Neuron (in vitro differentiated cells): ENCODE measurements around the gene ABRAXAS1.
A peak's percentile ranks its signal among the peaks of the same experiment; 100 is the strongest.

ENCODE experiments used
- H2AFZ ChIP-seq: one replicate; pipeline ENCODE4 v1.6.1; 2013; ENCODE audit warnings: low read depth, mild to moderate bottlenecking, inconsistent platforms, low read length, moderate library complexity
- H3K27me3 ChIP-seq: one replicate; pipeline ENCODE4 v1.6.1; 2013; ENCODE audit warnings: low read length; ENCODE audit not compliant: insufficient read depth
- H3K36me3 ChIP-seq: one replicate; pipeline ENCODE4 v1.6.1; 2013; ENCODE audit warnings: low read length; ENCODE audit not compliant: insufficient read depth
- H3K4me1 ChIP-seq: one replicate; pipeline ENCODE4 v1.6.1; 2013; ENCODE audit warnings: low read length; ENCODE audit not compliant: insufficient read depth
- H3K4me3 ChIP-seq: 2 replicates; pipeline ENCODE4 v1.5.1; 2013; ENCODE audit warnings: mild to moderate bottlenecking, low read length, moderate library complexity
- H3K9me3 ChIP-seq: one replicate; pipeline ENCODE4 v1.6.1; 2013; ENCODE audit warnings: low read length

ABRAXAS1 gene

DNA sequence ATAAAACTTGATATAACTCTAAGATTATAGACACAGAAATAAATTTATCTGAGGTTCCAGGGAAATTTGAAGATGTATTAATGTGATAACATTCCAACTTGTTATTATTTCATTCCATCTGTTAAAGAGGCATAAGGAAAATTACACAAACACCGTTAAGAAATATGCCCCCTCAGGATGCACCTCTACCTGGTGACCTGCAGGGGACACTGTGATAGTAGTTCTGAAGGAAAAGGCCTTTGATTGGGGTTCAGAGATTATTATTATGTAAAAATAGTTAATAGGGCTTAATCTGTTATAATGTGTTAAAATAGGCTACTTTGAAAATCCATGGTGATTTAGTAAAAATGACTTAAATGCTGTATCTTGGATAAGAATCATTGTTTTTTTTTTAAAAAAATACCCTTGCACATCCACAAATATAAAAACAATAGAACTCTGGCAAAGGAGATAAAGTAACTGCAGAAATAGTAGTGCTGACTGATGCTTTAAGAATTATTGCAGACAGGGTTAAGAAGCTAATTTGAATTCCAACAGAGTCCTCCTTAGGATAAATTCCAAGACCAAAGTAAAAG is 6.1 kb upstream of the ABRAXAS1 start:
- no peak overlapping the region for H2AFZ ChIP-seq
- H3K9me3 ChIP-seq: no peaks in the 10 kb centered on the region
- no peaks in the 10 kb centered on the region for H3K4me1 ChIP-seq
- H3K27me3 ChIP-seq: peaks cover 4% of the 10 kb centered on the region
- H3K4me3 ChIP-seq: no peak overlapping the region
- no peaks in the 10 kb centered on the region for H3K36me3 ChIP-seq

DNA sequence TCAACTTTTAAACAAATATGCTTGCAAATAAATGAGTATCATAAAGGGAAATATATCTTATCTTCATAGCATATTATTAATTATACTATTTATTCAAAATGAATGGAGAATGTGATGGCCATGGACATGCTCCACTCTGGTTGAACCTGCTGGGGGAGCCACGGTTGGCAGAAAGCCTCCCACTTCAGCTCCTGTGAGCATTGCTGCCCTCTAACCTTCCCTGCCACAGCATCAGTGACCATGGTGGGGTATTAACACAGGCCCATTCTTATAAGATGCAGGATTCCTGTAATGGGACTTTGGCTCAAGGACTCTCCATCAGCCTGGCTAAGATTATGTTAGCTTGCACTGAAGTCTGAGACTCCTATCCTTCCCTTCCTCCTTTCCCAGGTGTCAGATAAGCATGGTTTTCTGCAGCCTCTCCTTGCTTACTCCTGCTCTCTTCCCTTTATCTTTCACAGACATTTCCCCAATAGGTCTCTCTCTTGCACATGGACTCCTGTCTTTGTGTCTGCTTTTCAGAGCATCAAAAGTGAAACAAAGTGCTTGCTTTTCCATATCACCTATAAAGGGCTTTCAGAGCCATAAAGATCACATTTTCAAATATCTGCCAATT is 4.9 kb upstream of the ABRAXAS1 start:
- Histone ChIP-seq H3K27me3 (peaks cover 4% of the 10 kb centered on the region), H3K4me3 (no peak overlapping the region), H3K36me3 (no peaks in the 10 kb centered on the region), H2AFZ (no peak overlapping the region), H3K4me1 (peaks cover 5% of the 10 kb centered on the region), H3K9me3 (no peaks in the 10 kb centered on the region)

DNA sequence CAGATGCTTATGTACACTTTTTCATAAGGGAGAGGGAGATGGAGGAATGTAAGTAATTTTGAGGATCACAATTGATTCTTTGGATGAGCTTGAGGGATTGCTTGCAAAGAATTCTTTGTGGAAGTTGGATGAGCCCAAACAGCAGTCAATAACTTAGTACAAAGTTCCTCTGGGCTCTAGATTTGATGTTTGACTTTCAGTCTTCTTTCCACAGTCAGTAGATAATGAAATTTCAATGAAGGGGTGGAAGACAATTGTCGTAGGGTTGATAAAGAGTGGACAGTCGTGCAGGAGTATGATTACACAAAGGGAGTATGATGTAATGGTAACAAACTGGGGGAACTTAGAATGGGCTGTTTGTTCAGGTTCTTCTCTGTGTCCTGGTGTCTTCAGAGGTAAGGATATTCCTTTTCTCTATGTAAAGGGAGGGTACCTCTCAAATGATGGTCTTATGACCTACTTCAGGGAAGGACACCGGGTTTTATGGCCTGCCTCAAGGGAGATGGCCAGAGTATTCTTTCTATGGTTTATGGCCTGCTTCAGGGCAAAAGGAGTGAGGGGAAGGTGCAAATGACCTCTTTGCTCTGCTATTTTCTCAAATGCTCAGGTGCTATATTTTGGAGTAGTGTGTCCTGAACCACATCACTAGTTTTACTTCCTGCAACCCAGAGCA is 1.7 kb upstream of the ABRAXAS1 start:
- H3K9me3 ChIP-seq: no peaks in the 10 kb centered on the region
- H2AFZ ChIP-seq: no peak overlapping the region
- H3K4me3 ChIP-seq: no peak overlapping the region
- H3K36me3 ChIP-seq: no peaks in the 10 kb centered on the region
- H3K27me3 ChIP-seq: no peaks in the 10 kb centered on the region
- peaks cover 5% of the 10 kb centered on the region for H3K4me1 ChIP-seq

DNA sequence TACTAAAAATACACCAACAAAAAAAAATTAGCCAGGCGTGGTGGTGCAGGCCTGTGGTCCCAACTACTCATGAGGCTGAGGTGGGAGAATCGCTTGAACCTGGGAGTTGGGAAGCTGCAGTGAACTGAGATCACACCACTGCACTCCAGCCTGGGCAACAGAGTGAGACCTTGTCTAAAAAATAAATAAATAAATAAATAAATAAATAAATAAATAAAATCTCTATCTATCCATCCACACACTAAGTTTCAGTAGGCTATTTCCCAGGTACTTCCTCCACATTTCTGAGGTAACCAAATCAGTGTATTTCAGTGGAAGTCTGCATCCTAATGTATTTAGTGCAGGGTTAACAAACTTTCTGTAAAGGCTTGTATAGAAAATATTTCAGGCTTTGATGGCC is 10.9 kb downstream of the ABRAXAS1 start:
- Histone ChIP-seq H3K36me3 (peaks cover 6% of the 10 kb centered on the region), H3K4me1 (no peaks in the 10 kb centered on the region), H2AFZ (no peak overlapping the region), H3K27me3 (no peaks in the 10 kb centered on the region), H3K9me3 (no peaks in the 10 kb centered on the region), H3K4me3 (no peak overlapping the region)

DNA sequence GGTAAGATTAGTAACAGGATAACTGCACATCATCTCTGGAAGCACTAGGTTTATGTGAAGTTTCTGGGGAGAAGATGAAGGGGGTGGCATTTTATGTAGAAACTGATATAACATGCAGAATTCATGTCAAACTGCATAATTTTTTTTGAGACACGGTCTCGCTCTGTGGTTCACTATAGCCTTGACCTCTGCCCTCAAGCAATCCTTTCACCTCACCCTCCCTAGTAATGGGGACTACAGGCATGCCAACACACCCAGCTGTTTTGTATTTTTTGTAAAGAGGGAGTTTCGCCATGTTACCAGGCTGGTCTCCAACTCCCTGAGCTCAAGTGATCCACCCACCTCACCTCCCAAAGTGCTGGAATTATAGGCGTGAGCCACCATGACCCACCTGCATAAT is 11.5 kb downstream of the ABRAXAS1 start:
- Histone ChIP-seq H3K36me3 (peaks cover 10% of the 10 kb centered on the region), H3K27me3 (no peaks in the 10 kb centered on the region), H2AFZ (no peak overlapping the region), H3K9me3 (no peaks in the 10 kb centered on the region), H3K4me1 (no peaks in the 10 kb centered on the region), H3K4me3 (no peak overlapping the region)

DNA sequence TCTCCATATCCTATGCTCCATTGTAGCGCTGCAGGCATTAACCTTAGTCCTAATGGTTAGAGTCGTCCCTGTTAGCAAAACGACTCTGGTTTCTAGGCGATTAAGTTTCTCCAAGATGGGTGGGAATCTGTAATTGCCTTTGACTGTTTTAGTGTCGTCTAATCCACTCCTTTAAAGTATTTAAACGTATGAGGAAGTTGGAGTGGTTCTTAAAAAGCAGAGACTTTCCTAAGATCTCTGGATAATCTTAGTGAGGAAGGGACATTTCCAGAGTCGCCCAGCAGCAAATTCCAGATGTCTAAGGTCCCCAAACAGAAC is 28.8 kb downstream of the ABRAXAS1 start:
- H3K4me1 ChIP-seq: peaks cover 23% of the 10 kb centered on the region
- H3K27me3 ChIP-seq: no peaks in the 10 kb centered on the region
- H3K4me3 ChIP-seq: peak overlapping the region; percentile 90
- no peaks in the 10 kb centered on the region for H3K9me3 ChIP-seq
- H3K36me3 ChIP-seq: peaks cover 50% of the 10 kb centered on the region
- H2AFZ ChIP-seq: peak overlapping the region; percentile 15

DNA sequence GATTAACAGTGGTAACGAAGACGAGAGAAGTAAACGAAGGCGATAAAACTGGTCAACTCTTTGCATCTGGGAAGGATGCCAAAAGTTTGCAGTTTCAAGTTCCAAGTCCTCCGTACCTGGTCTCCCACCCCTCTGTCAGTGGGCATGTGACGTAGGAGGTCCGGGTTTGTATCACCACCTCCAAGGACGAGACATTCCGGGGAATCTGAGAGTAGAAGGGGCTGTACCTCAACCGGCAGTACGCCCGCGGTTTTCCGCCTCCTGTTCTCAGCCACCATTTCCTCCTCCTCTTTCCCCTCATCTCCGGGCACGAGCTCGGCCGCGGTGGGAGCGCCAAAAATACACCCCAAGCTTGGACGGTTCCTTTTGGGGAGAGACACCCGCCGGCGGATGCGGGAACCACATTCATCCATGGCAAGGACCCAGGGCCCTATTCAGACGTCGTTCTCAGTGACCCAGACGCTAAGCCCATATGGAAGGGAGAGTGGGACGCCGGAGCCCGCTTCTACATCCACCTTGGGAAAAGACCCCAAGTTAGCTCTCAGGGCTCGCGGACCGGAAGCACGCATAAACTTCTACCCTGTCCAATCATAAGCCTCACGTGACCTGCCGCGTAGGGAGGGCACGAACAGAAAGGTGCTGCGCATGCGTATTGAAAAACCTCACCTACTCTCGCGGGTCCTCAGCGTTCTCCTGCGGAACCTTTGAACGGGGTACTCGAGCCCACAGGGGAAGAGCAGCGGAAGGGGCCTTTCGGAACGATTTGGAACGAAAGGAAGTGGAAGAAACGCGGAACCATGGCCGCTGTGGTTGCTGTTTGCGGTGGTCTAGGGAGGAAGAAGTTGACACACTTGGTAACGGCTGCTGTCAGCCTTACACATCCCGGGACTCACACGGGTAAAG is 29.4 kb downstream of the ABRAXAS1 start, which contains the start of the genes HELQ and MRPS18C:
TSS of gene HELQ (minus strand) at position 543 of the 903 bp plus-strand sequence. CDS start at position 413, 130 bp downstream.
TSS of gene MRPS18C (plus strand) at position 778 of the 903 bp plus-strand sequence. CDS start at position 798, 20 bp downstream.
- Histone ChIP-seq H3K4me3 (peak within 1 kb of the TSS; percentile 90), H3K4me1 (peaks cover 23% of the 10 kb centered on the region), H3K9me3 (no peaks in the 10 kb centered on the region), H3K27me3 (no peaks in the 10 kb centered on the region), H3K36me3 (peaks cover 45% of the 10 kb centered on the region), H2AFZ (peak within 1 kb of the TSS; percentile 69)

DNA sequence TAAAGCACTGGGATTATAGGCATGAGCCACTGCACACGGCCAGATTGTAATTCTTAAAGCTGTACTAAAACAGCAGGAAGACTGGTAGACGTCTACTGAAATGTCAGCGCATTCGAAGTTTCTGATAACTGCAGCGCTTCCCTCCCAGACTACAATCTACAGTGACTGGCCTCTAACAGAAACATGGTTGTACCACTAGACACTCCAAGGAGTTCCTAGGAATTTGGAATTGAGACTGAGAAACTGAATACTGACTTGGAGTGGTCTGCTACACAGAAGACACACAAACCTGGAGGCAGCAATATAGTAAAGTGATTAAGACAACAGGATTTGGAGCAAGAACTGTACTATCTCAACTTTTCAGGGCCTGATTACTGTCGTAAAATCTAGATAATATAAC is 30.2 kb downstream of the ABRAXAS1 start:
- Histone ChIP-seq H3K9me3 (no peaks in the 10 kb centered on the region), H2AFZ (no peak overlapping the region), H3K27me3 (no peaks in the 10 kb centered on the region), H3K4me1 (peaks cover 23% of the 10 kb centered on the region), H3K4me3 (peak overlapping the region; percentile 90), H3K36me3 (peaks cover 39% of the 10 kb centered on the region)

DNA sequence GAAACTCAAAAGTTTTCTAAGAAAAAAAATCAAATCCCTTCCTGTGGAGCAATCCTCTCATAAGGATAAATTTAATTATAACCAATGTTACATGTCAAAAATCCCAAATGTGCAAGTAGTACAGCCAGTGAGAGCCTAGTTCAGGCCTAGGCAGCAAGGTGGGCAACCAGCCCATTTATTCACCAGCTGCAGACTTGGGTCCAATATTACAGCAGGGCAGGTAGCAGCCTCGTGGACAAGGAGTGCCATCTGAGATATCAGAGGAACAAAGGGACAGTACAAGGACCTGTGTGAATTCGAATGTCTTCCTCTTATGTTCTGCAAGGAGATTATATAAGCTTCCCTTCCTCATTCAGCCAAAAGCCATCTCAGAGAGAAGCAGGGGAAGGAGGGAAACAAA is 35.9 kb downstream of the ABRAXAS1 start:
- Histone ChIP-seq H3K9me3 (no peaks in the 10 kb centered on the region), H3K36me3 (peaks cover 19% of the 10 kb centered on the region), H3K4me3 (no peak overlapping the region)

DNA sequence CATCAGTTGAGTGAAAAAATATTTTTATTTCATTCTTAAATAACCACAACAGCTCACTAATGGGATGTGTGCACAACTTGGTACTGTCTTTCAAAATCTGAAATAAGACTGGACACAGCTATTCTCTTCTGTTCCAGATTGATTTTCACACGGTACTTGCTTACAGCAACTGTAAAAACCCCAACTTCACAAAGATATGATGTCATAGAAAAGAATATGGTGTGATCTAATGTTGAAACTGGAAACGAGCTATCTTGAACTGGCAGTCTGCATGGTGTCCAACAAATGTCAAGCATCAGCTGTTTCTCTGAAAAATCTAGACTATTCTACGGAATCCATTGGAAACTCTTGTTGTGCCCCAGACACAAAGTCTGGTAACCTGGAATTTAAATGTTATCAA is 44.0 kb downstream of the ABRAXAS1 start:
- H3K36me3 ChIP-seq: peaks cover 12% of the 10 kb centered on the region
- H3K4me1 ChIP-seq: no peaks in the 10 kb centered on the region

More for the DNA sequence above, 35.9 kb downstream of the ABRAXAS1 start:
- Histone ChIP-seq H3K27me3 (no peaks in the 10 kb centered on the region), H2AFZ (no peak overlapping the region), H3K4me1 (no peaks in the 10 kb centered on the region)

DNA sequence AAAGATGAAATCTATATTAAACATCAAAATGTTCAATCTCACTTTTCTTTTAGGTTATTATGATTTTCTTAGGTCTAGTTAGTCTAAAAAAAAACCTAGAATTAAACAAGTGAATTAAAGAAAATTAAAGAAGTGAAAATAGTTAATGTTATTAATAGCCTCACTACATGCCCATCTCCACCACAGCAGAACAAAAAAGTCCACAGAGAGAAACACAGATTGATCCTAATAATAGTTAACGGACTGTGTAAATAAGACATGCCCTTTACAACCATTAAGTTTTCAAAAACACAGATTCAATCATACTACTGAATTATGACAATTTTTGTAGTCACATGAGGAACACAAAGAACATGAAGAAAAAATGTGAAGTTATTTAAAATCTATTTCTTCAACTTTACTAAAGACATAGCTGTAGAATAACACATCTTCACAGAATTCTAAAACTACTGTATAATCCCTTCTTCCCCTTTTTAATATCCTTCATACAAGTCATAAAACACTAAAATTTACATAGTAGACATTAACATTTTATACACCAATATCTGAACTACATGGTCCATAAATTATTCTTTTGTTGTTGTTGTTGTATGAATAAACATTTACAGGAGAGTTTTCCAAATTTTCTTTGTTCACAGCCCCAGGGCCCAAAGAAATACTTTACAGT is 44.6 kb downstream of the ABRAXAS1 start:
- no peaks in the 10 kb centered on the region for H3K4me1 ChIP-seq
- no peaks in the 10 kb centered on the region for H3K9me3 ChIP-seq
- no peak overlapping the region for H2AFZ ChIP-seq
- no peaks in the 10 kb centered on the region for H3K27me3 ChIP-seq
- H3K4me3 ChIP-seq: no peak overlapping the region
- peaks cover 12% of the 10 kb centered on the region for H3K36me3 ChIP-seq

More for the DNA sequence above, 44.0 kb downstream of the ABRAXAS1 start:
- Histone ChIP-seq H3K4me3 (no peak overlapping the region), H3K27me3 (no peaks in the 10 kb centered on the region), H3K9me3 (no peaks in the 10 kb centered on the region), H2AFZ (no peak overlapping the region)

DNA sequence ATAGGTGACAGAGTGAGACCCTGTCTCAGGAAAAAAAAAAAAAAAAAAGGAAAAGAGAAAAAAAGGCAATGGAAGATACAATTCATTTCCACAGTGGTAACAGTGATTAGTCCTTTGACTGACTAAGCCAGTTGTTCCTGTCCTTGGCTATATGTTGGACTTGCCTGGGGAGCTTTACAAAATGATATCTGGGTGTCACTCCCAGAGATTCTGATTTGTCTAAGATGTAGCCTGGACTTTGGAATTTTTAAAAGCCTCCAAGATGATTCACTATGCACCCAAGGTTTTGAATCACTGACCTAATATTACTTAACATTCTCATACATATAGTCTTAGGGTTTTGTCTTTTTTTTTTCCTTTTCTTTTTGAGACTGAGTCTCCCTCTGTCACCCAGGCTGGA is 46.2 kb downstream of the ABRAXAS1 start:
- Histone ChIP-seq H3K36me3 (peaks cover 12% of the 10 kb centered on the region), H3K27me3 (no peaks in the 10 kb centered on the region), H3K4me1 (no peaks in the 10 kb centered on the region), H3K4me3 (no peak overlapping the region), H3K9me3 (no peaks in the 10 kb centered on the region), H2AFZ (no peak overlapping the region)
